ENCODE data around the gene GRM4.

DNA sequence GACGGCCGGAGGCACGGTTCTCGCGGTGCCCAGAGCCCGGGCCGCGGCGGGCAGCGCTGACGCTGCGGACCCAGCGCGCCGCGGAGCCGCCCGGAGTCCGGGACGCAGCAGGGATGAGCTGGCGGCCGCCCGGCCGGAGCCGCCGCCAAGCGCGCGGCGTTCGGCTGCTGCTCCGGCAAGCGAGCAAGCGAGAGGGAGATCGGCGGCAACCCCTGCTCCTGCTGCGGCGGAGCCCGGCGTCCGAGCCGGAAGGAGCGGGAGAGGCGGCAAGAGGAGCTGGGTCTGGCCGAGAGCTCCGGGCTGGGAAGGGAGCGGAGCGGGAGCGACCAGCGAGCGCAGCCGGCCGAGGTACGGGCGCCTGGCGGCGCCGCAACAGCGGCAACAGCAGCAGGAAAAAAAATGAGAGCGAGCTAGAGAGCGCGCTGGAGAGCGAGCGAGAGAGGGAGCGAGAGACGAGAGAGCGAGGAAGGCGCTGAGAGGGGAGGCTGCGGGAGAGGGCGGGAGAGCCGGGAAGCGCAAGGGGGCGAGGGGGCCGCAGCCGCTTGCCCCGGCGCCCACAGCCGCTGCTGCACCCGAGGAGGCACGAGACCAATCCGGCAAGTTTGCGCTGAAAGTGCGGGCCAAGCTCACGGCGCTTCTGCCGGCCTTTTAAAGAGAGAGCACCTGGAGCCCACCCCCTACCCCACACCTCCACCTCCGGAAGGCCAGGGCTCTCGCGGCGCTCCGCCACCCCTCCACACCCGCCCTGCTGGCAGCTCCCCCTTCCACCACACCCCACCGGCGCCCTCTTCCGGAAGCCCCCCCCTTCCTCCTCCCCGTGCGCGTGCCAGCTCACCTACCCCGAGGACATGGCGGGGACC lies 496 bp downstream of the GRM4 start:
- no peak for TF ChIP-seq SMARCC2 (IDR thresholded peaks at IDR 0.05; ENCODE audit: low read depth)
- TF ChIP-seq WHSC1 (IDR thresholded peaks at IDR 0.05; ENCODE audit: low read length) = no peak
- no peak for TF ChIP-seq POLR2AphosphoS5 (IDR thresholded peaks at IDR 0.05; ENCODE audit: control insufficient read depth, insufficient read depth, low read depth, low read length)
- TF ChIP-seq, protein P1, sequence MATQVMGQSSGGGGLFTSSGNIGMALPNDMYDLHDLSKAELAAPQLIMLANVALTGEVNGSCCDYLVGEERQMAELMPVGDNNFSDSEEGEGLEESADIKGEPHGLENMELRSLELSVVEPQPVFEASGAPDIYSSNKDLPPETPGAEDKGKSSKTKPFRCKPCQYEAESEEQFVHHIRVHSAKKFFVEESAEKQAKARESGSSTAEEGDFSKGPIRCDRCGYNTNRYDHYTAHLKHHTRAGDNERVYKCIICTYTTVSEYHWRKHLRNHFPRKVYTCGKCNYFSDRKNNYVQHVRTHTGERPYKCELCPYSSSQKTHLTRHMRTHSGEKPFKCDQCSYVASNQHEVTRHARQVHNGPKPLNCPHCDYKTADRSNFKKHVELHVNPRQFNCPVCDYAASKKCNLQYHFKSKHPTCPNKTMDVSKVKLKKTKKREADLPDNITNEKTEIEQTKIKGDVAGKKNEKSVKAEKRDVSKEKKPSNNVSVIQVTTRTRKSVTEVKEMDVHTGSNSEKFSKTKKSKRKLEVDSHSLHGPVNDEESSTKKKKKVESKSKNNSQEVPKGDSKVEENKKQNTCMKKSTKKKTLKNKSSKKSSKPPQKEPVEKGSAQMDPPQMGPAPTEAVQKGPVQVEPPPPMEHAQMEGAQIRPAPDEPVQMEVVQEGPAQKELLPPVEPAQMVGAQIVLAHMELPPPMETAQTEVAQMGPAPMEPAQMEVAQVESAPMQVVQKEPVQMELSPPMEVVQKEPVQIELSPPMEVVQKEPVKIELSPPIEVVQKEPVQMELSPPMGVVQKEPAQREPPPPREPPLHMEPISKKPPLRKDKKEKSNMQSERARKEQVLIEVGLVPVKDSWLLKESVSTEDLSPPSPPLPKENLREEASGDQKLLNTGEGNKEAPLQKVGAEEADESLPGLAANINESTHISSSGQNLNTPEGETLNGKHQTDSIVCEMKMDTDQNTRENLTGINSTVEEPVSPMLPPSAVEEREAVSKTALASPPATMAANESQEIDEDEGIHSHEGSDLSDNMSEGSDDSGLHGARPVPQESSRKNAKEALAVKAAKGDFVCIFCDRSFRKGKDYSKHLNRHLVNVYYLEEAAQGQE (IDR thresholded peaks at IDR 0.05; ENCODE audit: borderline replicate concordance) = no peak
- TF ChIP-seq, protein P1 (CRISPR knock-in tag; IDR thresholded peaks at IDR 0.05; ENCODE audit: low read depth) = no peak
- TF ChIP-seq XRCC4 (IDR thresholded peaks at IDR 0.05; ENCODE audit: extremely low read depth, insufficient read depth, insufficient read length) = no peak
- no peak for TF ChIP-seq ARNT (IDR thresholded peaks at IDR 0.05)
